Measurements from ENCODE around the gene SLC16A7.

The SLC16A7 gene

GRCh38 chr12:59675461-59675860 is 79.6 kb downstream of the SLC16A7 start:
- DNase-seq = no peak

GRCh38 chr12:59677857-59678256 is 82.0 kb downstream of the SLC16A7 start:
- DNase-seq = no peak

DNA sequence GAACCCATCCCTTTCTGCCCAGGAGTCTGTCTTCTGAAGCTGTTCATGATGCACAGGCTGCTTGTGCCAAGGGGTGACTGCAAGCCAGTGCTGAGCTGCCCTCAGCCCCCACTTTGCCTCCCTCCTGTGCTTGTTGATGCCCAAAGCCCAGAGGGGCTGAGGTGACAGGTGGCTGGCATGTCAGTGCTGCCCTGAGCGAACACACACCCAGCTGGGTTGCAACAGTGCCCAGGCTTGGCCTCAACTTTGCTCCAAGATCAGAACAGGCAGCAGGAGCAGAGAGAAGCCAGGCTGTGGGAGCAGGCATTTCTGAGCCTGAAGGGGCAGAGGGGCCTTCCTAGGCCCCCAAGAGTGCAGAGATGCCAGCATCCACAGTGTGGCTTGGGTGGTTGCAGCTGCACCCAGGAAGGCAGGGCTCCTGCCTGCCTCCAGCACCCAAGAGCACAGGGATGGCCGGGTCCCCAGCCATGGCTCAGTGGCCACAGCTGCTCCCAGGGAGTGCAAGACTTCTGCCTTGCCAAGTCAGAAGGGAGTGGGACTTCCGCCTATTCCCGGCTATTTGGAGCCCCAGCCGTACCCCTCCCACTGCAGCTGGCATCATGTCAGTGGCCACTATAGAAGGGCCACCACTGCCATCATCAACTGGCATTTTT is 83.1 kb downstream of the SLC16A7 start:
- DNase-seq = no peak

DNA sequence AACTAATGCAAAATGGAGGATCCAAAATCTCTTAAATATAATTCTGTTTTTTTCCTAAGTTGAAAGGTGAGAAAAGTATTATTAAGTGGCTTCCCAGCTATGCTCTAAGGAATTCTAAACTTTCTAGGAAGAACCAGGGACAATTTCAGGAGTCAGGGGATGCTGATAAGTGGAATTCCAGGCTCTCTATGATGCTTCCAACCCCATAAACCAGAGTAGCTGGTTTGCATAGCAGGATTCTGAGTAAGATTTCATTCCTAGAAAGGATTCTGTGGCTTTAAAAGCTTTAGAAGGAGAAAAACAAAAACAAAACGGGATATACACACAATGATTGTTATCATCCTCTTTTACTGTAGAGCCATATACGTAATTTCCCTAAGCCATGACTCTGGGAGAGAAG is 93.9 kb downstream of the SLC16A7 start:
- no peak for DNase-seq

DNA sequence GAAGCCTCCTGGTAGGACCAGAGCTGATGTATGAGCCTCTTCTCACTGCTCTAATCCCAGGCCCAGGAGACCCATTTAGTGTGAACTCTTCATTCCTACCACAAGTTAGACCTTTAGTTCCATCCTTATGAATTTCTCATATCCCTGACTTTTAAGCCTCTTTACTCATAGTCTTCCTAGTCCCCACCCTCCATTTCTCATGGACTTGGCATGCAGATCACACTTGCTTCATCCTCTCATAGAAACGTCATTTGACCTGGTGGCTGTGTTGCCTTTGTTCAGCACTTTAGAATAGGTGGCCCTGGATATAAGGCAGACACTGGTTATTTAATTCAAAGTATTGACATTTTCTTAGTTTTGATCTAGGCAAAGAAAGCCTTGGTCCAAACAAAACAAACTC is 99.5 kb downstream of the SLC16A7 start:
- no peak for DNase-seq

- no peak for DNase-seq
Measured at GRCh38 chr12:59698600-59698999, 102.8 kb downstream of the SLC16A7 start.

GRCh38 chr12:59699421-59700152 is 103.8 kb downstream of the SLC16A7 start:
- no peak for DNase-seq

- DNase-seq = no peak
Measured at GRCh38 chr12:59700153-59700450, 104.3 kb downstream of the SLC16A7 start.

- no peak for DNase-seq
Measured at GRCh38 chr12:59708064-59708463, 112.2 kb downstream of the SLC16A7 start.

- no peak for DNase-seq
Measured at GRCh38 chr12:59708484-59708883, 112.7 kb downstream of the SLC16A7 start.

- no peak for DNase-seq
Measured at GRCh38 chr12:59710004-59710628, 114.3 kb downstream of the SLC16A7 start.

GRCh38 chr12:59710964-59711363 is 115.1 kb downstream of the SLC16A7 start:
- no peak for DNase-seq

GRCh38 chr12:59715434-59715833 is 119.6 kb downstream of the SLC16A7 start:
- no peak for DNase-seq

- no peak for DNase-seq
Measured at GRCh38 chr12:59716043-59716442, 120.2 kb downstream of the SLC16A7 start.

DNA sequence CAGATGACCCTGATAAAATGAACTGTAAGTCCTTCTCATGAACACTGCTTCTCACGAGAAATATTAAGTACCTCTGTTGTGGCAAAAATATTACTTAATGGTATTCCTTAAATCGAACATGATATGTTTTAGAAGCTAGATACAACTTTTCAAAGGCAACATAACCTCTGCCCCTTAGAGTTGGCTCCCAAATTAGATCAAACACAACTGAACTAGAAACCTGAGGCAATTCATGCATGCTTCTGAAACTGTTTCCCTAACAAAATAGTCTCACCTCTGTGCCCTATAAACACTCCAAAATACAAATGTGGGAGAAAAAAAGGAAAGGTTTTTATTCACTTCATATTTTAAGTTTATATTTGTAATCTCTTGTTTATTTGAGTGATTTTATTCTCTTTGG is 121.6 kb downstream of the SLC16A7 start:
- DNase-seq = no peak

GRCh38 chr12:59719701-59720100 is 123.9 kb downstream of the SLC16A7 start:
- DNase-seq = no peak

DNA sequence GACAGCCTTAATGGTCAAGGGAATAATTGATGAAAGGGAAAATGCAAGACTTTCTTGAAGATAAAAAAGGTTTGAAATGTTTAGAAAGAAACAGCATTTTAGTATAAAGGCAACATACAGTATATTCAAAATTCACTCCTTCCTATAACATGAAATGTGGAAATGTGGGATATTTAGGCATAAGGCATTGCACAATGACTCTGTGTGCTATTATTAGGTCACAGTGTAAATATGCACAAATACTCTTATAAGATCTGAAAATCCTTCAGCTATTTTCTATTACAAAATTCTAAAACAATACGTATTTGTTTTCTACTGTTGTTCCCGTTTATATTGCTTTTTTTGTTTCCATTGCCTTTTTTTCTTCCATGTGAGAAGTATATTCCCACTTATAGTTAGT is 127.7 kb downstream of the SLC16A7 start:
- DNase-seq = no peak

DNA sequence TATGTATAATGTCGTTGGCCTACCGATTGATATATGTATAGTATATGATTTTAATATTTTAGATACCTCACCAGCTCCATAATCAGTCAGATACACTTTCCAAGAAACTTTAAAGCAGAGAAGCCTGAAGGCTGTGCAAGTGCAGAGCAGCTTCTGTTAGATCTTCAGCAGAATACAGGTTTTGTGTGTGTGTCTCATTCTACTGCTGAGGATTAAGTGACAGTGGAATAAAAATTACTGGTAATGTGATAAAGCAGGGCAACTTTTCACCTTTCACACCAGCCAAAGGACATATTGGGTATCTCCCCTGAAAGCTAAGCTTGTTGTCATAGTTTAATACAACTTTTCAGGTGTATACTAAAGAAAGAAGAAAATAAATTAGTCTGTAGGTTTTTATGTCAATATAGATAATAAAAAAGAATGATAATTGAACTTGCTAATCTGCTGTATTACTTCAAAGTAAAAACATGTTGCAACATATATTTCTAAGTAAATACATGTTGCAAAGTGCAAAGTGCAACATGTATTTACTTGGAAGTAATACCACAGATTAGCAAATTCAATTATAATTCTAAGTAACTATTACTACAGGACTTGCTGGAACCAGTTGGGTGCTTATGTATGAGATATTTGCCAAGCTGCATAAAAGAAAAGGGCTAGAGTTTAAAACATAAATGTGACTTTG is 128.3 kb downstream of the SLC16A7 start:
- no peak for DNase-seq

DNA sequence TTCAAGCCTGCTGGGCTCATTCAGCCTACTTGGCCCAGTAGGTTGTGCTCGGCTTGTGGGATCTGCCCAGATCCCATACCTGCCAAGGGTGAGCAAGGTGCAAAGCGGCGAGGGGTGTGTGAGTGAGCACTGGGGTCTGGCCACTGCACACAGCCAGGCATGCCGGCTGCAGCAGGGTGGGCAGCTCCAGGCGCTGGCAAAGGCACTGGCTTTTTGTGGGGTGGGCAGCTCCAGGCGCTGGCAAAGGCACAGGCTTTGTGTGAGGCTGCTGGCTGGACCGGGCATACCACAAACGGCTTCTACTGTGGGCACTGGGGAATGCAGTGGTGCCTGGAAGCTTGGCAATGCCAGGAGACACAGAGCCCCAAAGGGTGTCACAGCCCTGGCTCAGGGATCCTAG is 137.4 kb downstream of the SLC16A7 start:
- no peak for DNase-seq

- no peak for DNase-seq
Measured at GRCh38 chr12:59734371-59734770, 138.5 kb downstream of the SLC16A7 start.

- DNase-seq = no peak
Measured at GRCh38 chr12:59735231-59735630, 139.4 kb downstream of the SLC16A7 start.

GRCh38 chr12:59736359-59736758 is 140.5 kb downstream of the SLC16A7 start:
- no peak for DNase-seq

- DNase-seq = no peak
Measured at GRCh38 chr12:59736786-59737185, 141.0 kb downstream of the SLC16A7 start.

Data from cortex of kidney (tissue), 1 donor.